GM19023 (cell line): Measurements from ENCODE around the gene ASAP2.

Source experiments
- ATAC-seq: cut with Tn5 transposase; IDR thresholded peaks from one replicate; pipeline ENCODE4 v1.9.1; 2021; ENCODE audit warnings: mild to moderate bottlenecking, moderate library complexity; ENCODE audit not compliant: unreplicated experiment

The ASAP2 gene

DNA sequence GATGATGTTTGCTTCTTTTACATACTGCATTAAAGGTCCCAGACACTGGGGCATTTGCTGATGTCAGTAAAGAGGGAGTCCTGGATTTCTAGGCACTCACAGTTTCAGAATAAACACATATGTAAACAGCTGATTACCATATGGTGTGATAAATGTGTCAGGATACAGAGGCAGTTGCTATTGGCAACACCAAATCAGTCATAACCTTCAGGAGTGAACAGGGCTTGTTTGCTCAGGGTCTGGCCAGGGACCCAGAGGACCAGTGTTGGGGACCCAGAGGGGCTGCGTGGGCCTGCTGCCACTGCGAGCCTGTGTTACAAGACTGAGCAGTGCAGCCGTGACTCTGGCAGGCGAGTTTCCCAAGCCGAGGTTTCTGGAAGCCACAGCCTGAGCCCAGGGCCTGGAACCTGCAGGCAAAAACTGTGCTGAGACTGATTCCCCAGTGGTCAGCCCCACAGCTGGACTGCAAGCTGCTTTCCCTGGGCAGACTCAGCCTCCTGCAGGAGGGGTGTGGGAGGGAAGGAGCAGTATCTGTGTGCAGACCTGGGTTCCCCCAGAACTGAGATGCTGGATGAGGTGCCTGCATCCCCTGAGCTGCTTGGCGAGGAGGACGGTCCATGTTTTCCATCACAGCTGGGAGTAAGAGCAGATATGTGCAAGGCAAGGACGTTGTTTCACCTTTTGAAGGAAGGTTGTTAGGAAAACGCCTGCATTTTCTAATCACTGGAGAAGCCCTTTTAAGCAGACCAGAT, 23.6 kb downstream of the ASAP2 start:
- no peak for ATAC-seq

GRCh38 chr2:9230881-9231280, 24.3 kb downstream of the ASAP2 start:
- no peak for ATAC-seq

GRCh38 chr2:9231291-9232165, 24.9 kb downstream of the ASAP2 start:
- no peak for ATAC-seq

DNA sequence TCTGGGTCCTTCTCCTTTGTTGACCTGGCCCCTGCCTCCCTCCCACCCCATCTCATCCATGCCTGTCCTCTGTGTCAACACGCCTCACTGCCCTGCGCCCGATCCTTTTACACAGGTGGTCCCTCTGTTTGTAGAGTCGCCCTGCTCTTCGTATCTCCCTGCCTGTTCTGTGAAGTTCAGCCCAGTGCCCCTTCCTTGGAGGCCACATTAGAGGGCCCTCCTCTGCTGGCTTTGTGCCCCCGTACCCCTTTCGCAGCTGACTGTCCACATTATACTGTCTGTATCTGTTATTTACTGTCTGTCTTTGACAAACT, 25.5 kb downstream of the ASAP2 start:
- no peak for ATAC-seq

DNA sequence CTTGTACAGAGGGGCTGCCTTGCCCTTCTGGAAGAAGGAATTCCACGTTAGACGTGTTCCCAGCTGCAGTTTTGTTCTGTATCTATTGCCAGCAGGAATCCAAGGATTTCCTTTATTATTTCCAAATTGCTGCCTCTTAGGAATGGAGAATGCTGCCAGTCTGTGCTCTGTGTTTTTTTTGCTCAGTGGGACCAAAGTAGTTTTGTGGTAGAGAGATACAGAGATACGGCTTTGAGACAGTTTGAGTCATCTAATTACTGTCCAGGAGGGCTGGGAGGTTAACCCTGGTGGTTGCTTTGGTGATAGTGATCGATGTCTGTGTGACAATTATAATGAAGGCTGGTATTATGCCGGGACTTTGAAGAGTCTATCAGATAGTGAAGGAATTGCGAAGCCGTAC, 26.3 kb downstream of the ASAP2 start:
- no peak for ATAC-seq

GRCh38 chr2:9234680-9235146, 28.1 kb downstream of the ASAP2 start:
- no peak for ATAC-seq

DNA sequence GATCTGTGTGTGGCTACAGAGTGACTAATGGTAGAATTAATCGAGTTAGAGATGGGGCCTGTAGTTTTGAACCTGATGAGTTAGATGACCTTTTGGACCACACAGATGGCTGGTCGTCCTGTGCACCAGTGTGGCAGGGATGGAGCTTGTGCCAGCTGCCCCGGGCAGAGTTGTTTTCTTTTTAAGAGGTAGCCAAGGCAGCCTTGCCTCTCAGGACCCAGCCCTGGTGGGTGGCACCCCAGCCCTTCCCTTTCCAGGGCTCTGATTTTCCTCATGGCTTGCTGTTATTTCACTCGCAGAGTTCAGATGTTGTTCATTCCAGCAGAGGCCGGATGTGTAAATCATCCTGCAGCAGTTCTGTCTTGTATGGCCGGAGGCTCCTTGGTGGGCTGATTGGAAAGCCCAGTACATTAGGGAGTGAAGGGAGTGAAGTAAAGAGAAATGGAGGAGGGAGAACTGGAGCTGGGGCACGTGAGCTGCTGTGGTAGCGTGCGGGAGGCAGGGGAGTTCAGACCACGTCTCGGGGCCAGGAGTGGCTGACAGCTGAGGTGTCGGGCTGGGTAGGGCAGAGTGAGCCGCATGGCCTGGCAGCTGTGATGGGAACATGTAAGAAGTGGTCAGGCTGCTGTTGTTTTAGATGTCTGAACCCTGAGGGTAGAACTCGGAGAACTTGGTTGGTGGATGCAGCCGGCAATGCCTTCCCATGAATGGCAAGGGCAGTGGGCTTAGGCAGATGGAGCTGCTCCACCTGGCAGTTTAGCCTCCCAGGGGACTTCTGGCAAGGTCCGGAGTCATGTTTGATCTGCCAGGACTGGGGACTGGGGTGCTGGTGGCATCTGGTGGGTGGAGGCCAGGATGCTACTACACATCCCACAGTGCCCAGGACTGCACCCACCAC, 28.8 kb downstream of the ASAP2 start:
- no peak for ATAC-seq

- no peak for ATAC-seq
Observed at GRCh38 chr2:9236045-9236344, 29.4 kb downstream of the ASAP2 start.

DNA sequence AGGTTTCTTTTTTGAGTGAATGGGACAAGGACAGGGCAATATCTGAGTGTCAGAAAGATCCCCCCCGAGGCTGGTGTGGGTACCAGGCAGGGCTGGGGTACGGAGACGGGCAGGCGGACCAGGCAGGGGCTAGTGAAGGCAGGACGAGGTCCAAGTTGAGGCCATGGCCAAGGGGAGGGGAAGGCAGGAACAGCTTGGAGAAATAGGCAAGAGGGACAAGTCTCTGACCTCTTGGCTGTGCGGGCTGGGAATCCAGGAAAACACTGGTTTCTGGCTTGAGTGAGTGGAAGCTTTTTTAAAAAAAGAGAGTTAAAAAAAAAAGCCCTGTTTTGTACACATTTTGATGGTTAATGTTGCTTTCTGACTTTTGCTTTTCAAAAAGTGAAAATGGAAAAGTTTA, 30.3 kb downstream of the ASAP2 start:
- no peak for ATAC-seq

- ATAC-seq: no peak
Observed at GRCh38 chr2:9237831-9238230, 31.2 kb downstream of the ASAP2 start.

DNA sequence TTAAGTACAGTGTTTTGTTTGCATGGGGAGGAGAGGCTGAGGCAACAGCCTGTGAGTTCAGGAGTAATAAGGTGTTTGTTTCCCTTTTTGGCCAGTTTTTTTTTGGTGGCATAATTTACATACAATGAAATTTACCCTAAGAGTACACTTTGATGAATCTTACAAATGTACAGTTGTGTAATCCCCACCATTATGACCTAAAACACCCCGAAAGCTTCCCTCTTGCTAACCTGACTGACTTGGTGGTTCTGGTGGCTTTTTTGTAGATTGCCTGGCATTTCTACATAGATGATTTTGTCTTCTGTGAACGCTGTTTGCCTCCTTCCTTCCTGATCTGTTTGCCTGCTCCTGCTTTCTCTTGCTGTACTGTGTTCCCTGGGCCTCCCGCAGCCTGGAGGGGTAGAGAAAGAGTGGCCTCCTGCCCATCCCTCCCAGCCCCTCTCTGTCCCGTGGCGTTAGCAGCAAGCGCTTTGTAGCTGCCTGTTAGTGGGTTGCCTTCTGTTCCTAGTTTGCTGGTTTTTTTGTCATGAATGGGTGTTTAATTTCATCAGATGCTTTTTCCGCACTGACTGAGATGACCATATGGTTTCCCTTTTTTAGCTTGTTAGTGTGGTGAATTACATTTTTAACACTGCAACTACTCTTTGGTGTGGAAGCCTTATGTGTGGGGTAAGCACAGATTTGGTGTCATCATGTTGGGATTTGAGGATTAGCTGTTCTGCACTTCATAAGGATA, 32.1 kb downstream of the ASAP2 start:
- no peak for ATAC-seq

DNA sequence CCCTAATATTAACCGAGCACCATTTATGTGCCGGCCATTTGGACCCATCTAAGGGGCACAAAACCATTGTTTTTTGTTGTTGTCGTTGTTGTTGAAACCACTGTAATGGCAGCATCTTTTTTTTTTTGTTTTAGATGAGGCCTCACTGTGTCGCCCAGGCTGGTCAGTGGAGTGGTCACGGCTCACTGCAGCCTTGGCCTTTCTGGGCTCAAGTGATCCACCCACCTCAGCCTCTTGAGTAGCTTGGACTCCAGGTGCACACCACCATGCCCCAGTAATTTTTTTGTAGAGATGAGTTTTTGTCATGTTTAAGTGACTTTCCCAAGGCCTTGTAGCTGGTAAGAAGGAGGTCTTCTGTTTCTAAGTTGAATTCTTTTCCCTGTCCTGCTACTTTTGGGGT, 33.0 kb downstream of the ASAP2 start:
- no peak for ATAC-seq

GRCh38 chr2:9240745-9241144, 34.1 kb downstream of the ASAP2 start:
- ATAC-seq: no peak

DNA sequence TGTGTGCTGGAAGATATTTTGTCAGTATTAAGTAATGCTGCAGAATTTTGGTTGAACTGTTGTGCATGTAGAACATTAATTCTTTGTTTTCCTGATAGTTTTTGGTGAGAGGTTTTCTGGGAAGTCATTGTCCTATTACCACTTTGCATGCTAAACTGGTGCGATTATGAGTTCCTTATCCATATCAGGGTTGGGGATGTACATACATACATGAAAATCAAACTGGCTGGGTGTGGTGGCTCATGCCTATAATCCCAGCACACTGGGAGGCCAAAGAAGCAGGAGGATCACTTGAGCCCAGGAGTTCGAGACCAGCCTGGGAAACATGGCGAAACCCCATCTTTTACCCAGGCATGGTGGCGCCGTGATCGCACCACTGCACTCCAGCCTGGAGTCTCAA, 34.6 kb downstream of the ASAP2 start:
- no peak for ATAC-seq

DNA sequence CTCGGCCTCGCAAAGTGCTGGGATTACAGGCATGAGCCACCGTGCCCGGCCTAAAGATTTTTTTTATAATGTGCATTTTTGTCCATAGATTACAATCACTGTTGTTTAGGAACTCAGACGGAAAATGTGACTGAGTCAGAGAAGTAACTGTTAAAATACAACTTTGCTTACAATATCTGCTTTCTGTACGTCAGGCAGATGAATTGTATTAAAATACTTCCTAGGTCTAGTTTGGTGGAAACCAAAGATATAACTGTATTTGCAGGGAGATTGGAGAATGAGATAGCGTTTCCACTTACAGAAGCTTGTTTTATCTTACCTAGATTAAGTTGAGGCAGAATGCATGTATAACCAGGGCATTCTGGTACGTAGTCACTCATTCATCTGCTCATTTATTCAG, 36.7 kb downstream of the ASAP2 start:
- ATAC-seq: no peak

GRCh38 chr2:9244985-9245544, 38.5 kb downstream of the ASAP2 start:
- no peak for ATAC-seq

GRCh38 chr2:9247177-9247576, 40.6 kb downstream of the ASAP2 start:
- no peak for ATAC-seq

DNA sequence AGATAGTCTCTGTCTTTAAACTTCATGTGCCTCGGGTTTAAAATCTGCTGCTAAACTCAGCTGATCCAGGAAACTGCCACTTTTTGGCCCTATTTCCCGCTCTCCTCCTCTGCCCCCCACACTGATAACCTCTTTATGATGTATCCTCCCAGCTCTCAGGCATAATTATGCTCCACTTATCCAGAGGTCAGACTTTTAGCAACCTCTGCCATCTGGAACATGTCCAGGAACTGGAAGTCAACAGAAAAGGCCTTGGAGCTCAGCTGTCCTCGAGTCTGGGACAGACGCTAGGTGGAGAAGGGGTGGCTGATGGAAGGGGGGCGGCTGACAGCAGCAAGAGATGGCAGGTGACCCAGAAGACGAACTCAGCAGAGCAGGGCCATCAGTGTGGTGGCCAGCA, 41.2 kb downstream of the ASAP2 start:
- no peak for ATAC-seq

GRCh38 chr2:9248363-9248762, 41.8 kb downstream of the ASAP2 start:
- ATAC-seq: no peak

GRCh38 chr2:9249020-9249800, 42.6 kb downstream of the ASAP2 start:
- no peak for ATAC-seq
